ENCODE data around the gene NEAT1. TPM values are rescaled to one million over a fixed set of nuclear protein-coding genes. Genes with fewer than 3 reads are reported as not detected.
"Not testable (repeated sequence)": the region's sequence is repeated elsewhere in the genome, so short reads cannot be mapped to it uniquely, and the experiment has no call there.

NEAT1 gene
- total RNA-seq, 1 experiment from 2014 or later: 938 TPM

DNA sequence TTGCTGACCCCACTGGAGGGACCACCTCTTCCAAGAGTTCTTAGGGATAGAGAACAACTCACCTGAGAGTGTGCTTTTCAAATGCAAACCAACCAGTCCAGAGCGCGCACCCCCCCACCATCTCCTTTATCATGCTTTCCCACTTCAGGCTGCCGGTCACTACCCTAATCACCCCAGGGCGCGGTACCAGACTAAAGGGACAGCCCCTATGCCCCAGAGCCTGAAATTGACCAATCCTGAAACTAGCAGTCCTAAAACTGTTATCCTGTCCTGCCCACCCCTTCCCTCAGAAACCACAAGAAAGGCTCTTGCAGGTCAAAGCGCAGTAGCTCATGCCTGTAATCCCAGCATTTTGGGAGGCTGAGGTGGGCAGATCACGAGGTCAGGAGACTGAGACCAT lies 37.0 kb downstream of the NEAT1 start:
- no peaks in the 10 kb centered on the region for H3K9me3 ChIP-seq (ENCODE audit: insufficient read depth, low read depth)
- DNase-seq: no peak
- H3K36me3 ChIP-seq (ENCODE audit: low read depth): no peaks in the 10 kb centered on the region
- no peak overlapping the region for H2AFZ ChIP-seq
- H3K79me2 ChIP-seq (ENCODE audit: low read depth): peaks cover 12% of the 10 kb centered on the region
- H3K9me2 ChIP-seq (ENCODE audit: insufficient read depth): no peaks in the 10 kb centered on the region
- H3K27ac ChIP-seq: no peak overlapping the region
- ChIA-PET CTCF (interaction anchor here (0.5 kb wide), 1 partner anchor 128 kb away, joined by 5 read pairs; no protein-coding TSS in a partner anchor), POLR2A (ENCODE audit: unreplicated experiment) (interaction anchor here (0.6 kb wide), 2 partner anchors 17 to 580 kb away, joined by 3 to 5 read pairs; no protein-coding TSS in a partner anchor)
- H3K27me3 ChIP-seq (ENCODE audit: insufficient read depth, low read depth): no peaks in the 10 kb centered on the region
- no peak overlapping the region for H3K4me2 ChIP-seq
- intact Hi-C loops (cut with micrococcal nuclease; ENCODE audit: unreplicated experiment): loop anchor here (5.0 kb wide), 1 partner anchor 38 kb away; the partner anchor contains the start of gene MALAT1
- TF ChIP-seq, protein P1, sequence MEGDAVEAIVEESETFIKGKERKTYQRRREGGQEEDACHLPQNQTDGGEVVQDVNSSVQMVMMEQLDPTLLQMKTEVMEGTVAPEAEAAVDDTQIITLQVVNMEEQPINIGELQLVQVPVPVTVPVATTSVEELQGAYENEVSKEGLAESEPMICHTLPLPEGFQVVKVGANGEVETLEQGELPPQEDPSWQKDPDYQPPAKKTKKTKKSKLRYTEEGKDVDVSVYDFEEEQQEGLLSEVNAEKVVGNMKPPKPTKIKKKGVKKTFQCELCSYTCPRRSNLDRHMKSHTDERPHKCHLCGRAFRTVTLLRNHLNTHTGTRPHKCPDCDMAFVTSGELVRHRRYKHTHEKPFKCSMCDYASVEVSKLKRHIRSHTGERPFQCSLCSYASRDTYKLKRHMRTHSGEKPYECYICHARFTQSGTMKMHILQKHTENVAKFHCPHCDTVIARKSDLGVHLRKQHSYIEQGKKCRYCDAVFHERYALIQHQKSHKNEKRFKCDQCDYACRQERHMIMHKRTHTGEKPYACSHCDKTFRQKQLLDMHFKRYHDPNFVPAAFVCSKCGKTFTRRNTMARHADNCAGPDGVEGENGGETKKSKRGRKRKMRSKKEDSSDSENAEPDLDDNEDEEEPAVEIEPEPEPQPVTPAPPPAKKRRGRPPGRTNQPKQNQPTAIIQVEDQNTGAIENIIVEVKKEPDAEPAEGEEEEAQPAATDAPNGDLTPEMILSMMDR (conservative IDR thresholded peaks at IDR 0.05): no peak
- no peak for TF ChIP-seq EZH2 (IDR thresholded peaks at IDR 0.05; ENCODE audit: low read depth)
- no peak overlapping the region for H3K4me3 ChIP-seq
- H4K20me1 ChIP-seq (ENCODE audit: insufficient read depth): no peaks in the 10 kb centered on the region
- peaks cover 5% of the 10 kb centered on the region for H3K4me1 ChIP-seq (replicated peaks; ENCODE audit: insufficient read depth)
- H3F3A ChIP-seq (ENCODE audit: insufficient read depth, low read depth): peaks cover 11% of the 10 kb centered on the region
- BruUV-seq (replicated peaks): no TSS peak

DNA sequence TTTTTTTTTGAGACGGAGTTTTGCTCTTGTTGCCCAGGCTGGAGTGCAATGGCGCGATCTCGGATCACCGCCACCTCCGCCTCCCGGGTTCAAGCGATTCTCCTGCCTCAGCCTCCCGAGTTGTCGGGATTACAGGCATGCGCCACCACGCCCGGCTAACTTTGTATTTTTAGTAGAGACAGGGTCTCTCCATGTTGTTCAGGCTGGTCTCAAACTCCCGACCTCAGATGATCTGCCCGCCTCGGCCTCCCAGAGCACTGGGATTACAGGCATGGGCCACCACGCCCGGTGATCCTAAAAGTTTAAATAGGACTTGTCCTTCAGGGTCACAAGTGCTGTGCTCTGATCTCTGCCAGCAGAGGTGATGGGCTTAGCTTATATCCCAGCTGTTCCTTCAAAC lies 42.9 kb downstream of the NEAT1 start:
- H2AFZ ChIP-seq; H3K27ac ChIP-seq; H3K4me2 ChIP-seq; H4K20me1 ChIP-seq (ENCODE audit: insufficient read depth); H3K79me2 ChIP-seq (ENCODE audit: low read depth); H3K4me3 ChIP-seq; intact Hi-C loops (cut with micrococcal nuclease; ENCODE audit: unreplicated experiment); DNase-seq; H3K9me2 ChIP-seq (ENCODE audit: insufficient read depth); H3K27me3 ChIP-seq (ENCODE audit: insufficient read depth, low read depth); H3K36me3 ChIP-seq (ENCODE audit: low read depth); BruUV-seq (replicated peaks); H3K9me3 ChIP-seq (ENCODE audit: insufficient read depth, low read depth): not testable (repeated sequence)
- Histone ChIP-seq H3K4me1 (replicated peaks; ENCODE audit: insufficient read depth) (peaks cover 19% of the 10 kb centered on the region), H3F3A (ENCODE audit: insufficient read depth, low read depth) (peaks cover 10% of the 10 kb centered on the region; the same call in 1 of the 2 replicates)
- POLR2A ChIA-PET (ENCODE audit: unreplicated experiment): interaction anchor here (1.4 kb wide), 1 partner anchor 42 kb away, joined by 5 read pairs; no protein-coding TSS in a partner anchor
- CTCF ChIA-PET: interaction anchor here (0.7 kb wide), 1 partner anchor 44 kb away, joined by 4 read pairs; no protein-coding TSS in a partner anchor

DNA sequence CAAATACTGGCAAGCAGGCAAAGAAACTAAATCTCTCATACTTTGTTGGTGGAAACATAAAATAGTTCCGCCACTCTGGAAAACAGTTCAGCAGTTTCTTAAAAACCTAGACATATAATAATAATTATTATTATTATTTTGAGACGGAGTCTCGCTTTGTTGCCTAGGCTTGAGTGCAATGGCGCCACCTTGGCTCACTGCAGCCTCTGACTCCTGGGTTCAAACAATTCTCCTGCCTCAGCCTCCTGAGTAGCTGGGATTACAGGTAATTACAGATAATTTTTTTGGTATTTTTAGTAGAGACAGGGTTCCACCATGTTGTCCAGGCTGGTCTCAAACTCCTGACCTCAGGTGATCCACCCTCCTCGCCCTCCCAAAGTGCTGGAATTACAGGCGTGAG lies 44.7 kb downstream of the NEAT1 start:
- H4K20me1 ChIP-seq (ENCODE audit: insufficient read depth); CTCF ChIA-PET; H3K9me2 ChIP-seq (ENCODE audit: insufficient read depth); H3K36me3 ChIP-seq (ENCODE audit: low read depth); H3K27ac ChIP-seq; H3K79me2 ChIP-seq (ENCODE audit: low read depth); H3K4me3 ChIP-seq; H2AFZ ChIP-seq; intact Hi-C loops (cut with micrococcal nuclease; ENCODE audit: unreplicated experiment); DNase-seq; H3K27me3 ChIP-seq (ENCODE audit: insufficient read depth, low read depth); BruUV-seq (replicated peaks); H3K9me3 ChIP-seq (ENCODE audit: insufficient read depth, low read depth); H3K4me2 ChIP-seq: not testable (repeated sequence)
- peaks cover 32% of the 10 kb centered on the region for H3K4me1 ChIP-seq (replicated peaks; ENCODE audit: insufficient read depth)
- POLR2A ChIA-PET (ENCODE audit: unreplicated experiment): interaction anchor here (0.7 to 0.8 kb wide), 2 partner anchors 46 to 196 kb away, joined by 5 to 10 read pairs; no protein-coding TSS in a partner anchor
- peaks cover 26% of the 10 kb centered on the region for H3F3A ChIP-seq (ENCODE audit: insufficient read depth, low read depth)

DNA sequence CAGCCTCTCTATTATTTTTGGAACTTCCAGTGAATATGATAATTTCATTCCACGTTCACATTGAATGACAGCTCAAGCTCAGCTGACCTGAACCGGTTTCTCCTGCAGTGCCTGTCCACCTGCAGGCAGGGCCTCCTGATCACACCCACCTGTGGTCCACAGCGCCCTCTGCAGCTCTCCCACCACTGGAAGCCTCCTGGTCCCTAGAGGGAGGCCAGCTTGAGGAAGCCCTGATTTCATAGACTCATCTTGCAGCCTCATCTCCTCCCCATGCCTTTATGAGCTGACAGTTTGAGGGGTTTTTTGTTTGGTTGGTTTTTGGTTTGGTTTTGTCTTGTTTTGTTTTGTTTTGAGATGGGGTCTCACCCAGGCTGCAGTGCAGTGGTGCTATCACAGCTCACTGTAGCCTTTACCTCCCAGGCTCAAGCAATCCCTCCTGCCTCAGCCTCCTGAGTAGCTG lies 46.3 kb downstream of the NEAT1 start:
- CTCF ChIA-PET: interaction anchor here (0.7 to 1.4 kb wide), 9 partner anchors 9 to 193 kb away, joined by 3 to 19 read pairs (median 4); no protein-coding TSS in a partner anchor
- peak; percentile 91 to 94 for DNase-seq
- POLR2A ChIA-PET (ENCODE audit: unreplicated experiment): interaction anchor here (0.5 to 1.0 kb wide), 9 partner anchors 9 to 40 kb away, joined by 3 to 28 read pairs (median 6); partner anchors contain the start of gene MALAT1
- no peak for TF ChIP-seq EZH2 (IDR thresholded peaks at IDR 0.05; ENCODE audit: low read depth)
- TF ChIP-seq, protein P1 (conservative IDR thresholded peaks at IDR 0.05): peak; percentile 91
- no peak overlapping the region for H3K27ac ChIP-seq
- H3K79me2 ChIP-seq (ENCODE audit: low read depth): peaks cover 5% of the 10 kb centered on the region; the same call in 1 of the 2 replicates
- H3K9me2 ChIP-seq (ENCODE audit: insufficient read depth): no peaks in the 10 kb centered on the region
- H3K9me3 ChIP-seq (ENCODE audit: insufficient read depth, low read depth): no peaks in the 10 kb centered on the region
- no peaks in the 10 kb centered on the region for H4K20me1 ChIP-seq (ENCODE audit: insufficient read depth)
- H3K4me1 ChIP-seq (replicated peaks; ENCODE audit: insufficient read depth): peaks cover 48% of the 10 kb centered on the region
- no TSS peak for BruUV-seq (replicated peaks)
- H3K4me3 ChIP-seq: no peak overlapping the region
- no peak overlapping the region for H2AFZ ChIP-seq
- H3K36me3 ChIP-seq (ENCODE audit: low read depth): no peaks in the 10 kb centered on the region
- H3K4me2 ChIP-seq: peak overlapping the region; percentile 6; the same call in 1 of the 2 replicates
- H3F3A ChIP-seq (ENCODE audit: insufficient read depth, low read depth): peaks cover 42% of the 10 kb centered on the region
- H3K27me3 ChIP-seq (ENCODE audit: insufficient read depth, low read depth): no peaks in the 10 kb centered on the region
- intact Hi-C loops (cut with micrococcal nuclease; ENCODE audit: unreplicated experiment): loop anchor here (1.0 kb wide), 2 partner anchors 53 to 87 kb away; partner anchors contain the start of gene SLC25A45
